ENCODE results near the gene ZNF766. TPM values are rescaled to one million over a fixed set of nuclear protein-coding genes. Genes with fewer than 3 reads are reported as not detected.

Gene ZNF766
- total and polyA plus RNA-seq, 9 of the 15 experiments (the other 6 are each of a cell fraction or from before 2014, with no cell fraction given): 6.7 to 23.0 (median 11.2) TPM

DNA sequence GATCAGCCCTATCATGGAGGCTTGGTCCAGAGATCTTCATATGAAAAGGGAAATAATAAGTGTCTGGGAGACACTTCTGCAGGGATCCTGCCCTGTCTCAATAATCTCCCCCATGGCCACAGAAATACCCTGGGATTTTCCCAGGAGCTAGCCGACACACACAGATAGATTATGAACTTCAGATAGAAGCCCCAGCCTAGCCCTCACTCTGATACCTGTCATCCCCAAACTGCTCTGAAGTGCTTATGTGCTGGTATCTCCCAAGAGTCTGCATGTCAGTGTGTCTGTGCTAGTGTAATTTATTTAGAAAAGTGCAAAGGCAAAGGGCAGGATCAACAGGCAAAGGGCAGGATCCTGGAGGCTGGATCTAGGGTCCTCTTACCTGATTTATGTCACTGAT is 38.7 kb upstream of the ZNF766 start (continued):
- TF ChIP-seq TFAP4 (CRISPR knock-in tag; IDR thresholded peaks at IDR 0.05; ENCODE audit: borderline replicate concordance): no peak
- TF ChIP-seq ZSCAN32 (CRISPR knock-in tag; IDR thresholded peaks at IDR 0.05): no peak

DNA sequence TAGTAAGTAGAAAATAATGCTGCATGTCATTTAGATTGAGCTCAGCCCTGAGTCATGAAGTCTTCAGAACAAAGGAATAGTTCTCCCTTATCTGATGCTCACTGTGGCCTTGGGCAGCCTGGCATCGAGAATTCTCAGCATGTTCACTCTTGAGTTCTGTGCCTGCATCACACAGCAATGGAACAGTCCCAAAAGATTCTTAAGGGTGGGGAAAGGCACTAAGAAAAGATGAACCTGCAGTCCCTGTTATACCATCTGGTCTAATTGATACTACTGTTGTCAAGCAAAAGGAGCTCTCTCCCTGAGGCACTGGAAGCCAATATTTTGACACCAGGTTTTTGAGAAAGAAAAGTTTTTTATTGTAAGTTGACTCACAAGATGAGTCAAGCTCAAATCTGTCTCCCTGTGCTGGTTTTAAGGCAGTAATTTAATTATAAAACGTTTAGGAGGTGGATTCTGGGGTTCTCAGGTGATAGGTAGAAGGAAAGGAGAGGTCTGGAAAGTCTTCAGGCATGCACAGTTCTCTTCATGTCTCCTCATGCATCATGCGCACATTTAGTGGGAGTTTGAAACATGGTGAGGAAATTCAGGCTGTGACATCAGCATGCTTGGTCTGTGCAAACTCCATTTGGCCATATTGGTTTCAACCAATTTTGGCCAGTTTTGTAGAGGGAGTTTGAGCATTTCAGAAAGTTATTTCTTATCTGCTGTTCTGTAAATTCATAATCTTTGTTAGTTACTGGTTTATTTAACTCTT is 38.1 kb upstream of the ZNF766 start:
- peaks cover 23% of the 10 kb centered on the region; the same call in 2 of the 3 replicates for H3K36me3 ChIP-seq (ENCODE audit: control insufficient read depth, insufficient read depth, low read length)
- in situ Hi-C loops (cut with MboI): no loop called here
- H3K27ac ChIP-seq (ENCODE audit: extremely low read depth, low read depth, low read length): no peak overlapping the region
- no peaks in the 10 kb centered on the region for H3K4me1 ChIP-seq (replicated peaks in 1 of 2; ENCODE audit: control insufficient read depth in 2 of 2, insufficient read depth in 2 of 2, low read length in 2 of 2)
- H3K4me3 ChIP-seq: no peak overlapping the region
- CTCF ChIA-PET (ENCODE audit: low intra/inter-chr PET ratio): no interaction called here
- no peak overlapping the region for H3K9ac ChIP-seq (ENCODE audit: insufficient read depth in 1 of 2, low read depth in 2 of 2, low read length in 2 of 2)
- DNase-seq (ENCODE audit: extremely low read depth in 1 of 4, low spot score in 3 of 4): no peak
- no peaks in the 10 kb centered on the region for H3K9me3 ChIP-seq (replicated peaks; ENCODE audit: control insufficient read depth, insufficient read depth, low read depth, low read length)
- 30% methylated on average over 3 of the region's 3 CpGs for WGBS (ENCODE audit: insufficient coverage, low coverage, missing lambda C conversion rate)
- H4K20me1 ChIP-seq (replicated peaks; ENCODE audit: control insufficient read depth, insufficient read depth, low read length): no peaks in the 10 kb centered on the region
- intact Hi-C loops (cut with micrococcal nuclease): no loop called here
- POLR2A ChIA-PET: interaction anchor here (0.7 kb wide), 1 partner anchor 10 kb away, joined by 3 read pairs; no protein-coding TSS in a partner anchor
- no peak for TF ChIP-seq E2F8 (IDR thresholded peaks at IDR 0.05; ENCODE audit: low read depth, partially characterized antibody)
- no peak for TF ChIP-seq CTBP1 (IDR thresholded peaks at IDR 0.05; ENCODE audit: borderline replicate concordance)
- TF ChIP-seq ETV6 (IDR thresholded peaks at IDR 0.05; ENCODE audit: borderline replicate concordance in 1 of 2, low read depth in 2 of 2, low read length in 1 of 2): no peak
- no peak for TF ChIP-seq ETV6 (CRISPR knock-in tag; IDR thresholded peaks at IDR 0.05; ENCODE audit: borderline replicate concordance)
- TF ChIP-seq RBM34 (IDR thresholded peaks at IDR 0.05; ENCODE audit: borderline replicate concordance, insufficient read depth, low read length): no peak
- no peak for TF ChIP-seq SAFB2 (IDR thresholded peaks at IDR 0.05; ENCODE audit: borderline replicate concordance, low read depth, low read length, severe bottlenecking)
- TF ChIP-seq TRIM25 (IDR thresholded peaks at IDR 0.05; ENCODE audit: borderline replicate concordance): no peak
- no peak for TF ChIP-seq CXXC5 (CRISPR knock-in tag; IDR thresholded peaks at IDR 0.05)
- H3K9me1 ChIP-seq (ENCODE audit: control insufficient read depth, insufficient read depth, low read length): no peaks in the 10 kb centered on the region
- FAIRE-seq: no peak
- no peak for ATAC-seq
- H2AFZ ChIP-seq (ENCODE audit: low read depth, low read length): no peak overlapping the region
- no peak overlapping the region for H3K4me2 ChIP-seq (ENCODE audit: insufficient read depth, low read length)
- H3K27me3 ChIP-seq (ENCODE audit: control insufficient read depth in 2 of 2, insufficient read depth in 2 of 2, low read length in 2 of 2): no peaks in the 10 kb centered on the region
- no TSS peak for BruUV-seq (replicated peaks)
- H3K79me2 ChIP-seq (ENCODE audit: control insufficient read depth, insufficient read depth, low read length): no peaks in the 10 kb centered on the region
